GM18861 (cell line): ENCODE measurements around the gene CADPS.

ENCODE experiments used
- ATAC-seq: cut with Tn5 transposase; IDR thresholded peaks from one replicate; pipeline ENCODE4 v1.9.1; 2021; ENCODE audit not compliant: unreplicated experiment

Gene CADPS

DNA sequence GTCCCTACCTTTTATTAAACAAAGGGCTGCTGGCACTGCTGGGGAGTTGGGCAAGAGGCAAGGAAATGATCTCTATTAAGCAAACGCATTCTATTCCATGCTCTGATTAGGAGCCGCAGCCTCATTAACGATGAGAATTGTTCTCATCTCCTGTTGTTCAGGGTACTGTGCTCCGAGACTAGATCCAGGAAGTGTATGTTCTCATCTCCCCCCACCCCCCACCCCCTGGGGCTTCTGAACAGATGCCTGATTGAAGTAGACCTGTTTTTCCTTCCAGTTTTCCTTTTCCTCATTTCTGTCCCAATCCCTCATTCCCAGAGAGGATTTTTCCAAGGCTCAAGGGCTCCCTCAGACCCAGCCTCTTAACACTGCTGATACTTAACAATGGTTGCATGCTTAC, 420.3 kb downstream of the CADPS start:
- ATAC-seq: no peak

DNA sequence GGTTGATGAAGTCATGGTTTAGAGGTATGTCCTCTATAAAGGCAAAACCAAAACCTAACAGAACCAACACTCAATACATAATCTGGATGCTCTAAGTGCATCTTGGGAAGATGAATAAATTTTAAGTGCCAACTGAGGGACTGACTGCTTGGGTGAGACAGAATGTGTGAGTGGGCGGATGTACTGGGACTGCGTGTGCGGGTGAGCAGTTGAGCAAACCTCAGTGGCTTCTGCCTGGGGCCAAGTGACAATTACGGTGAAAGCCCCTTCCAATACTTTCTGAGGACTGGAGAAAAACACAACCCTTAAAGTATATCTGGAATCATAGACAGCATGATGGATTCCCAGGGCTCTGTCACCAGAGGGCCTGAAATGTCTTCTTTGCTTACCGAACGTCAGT, 421.8 kb downstream of the CADPS start:
- ATAC-seq: no peak

DNA sequence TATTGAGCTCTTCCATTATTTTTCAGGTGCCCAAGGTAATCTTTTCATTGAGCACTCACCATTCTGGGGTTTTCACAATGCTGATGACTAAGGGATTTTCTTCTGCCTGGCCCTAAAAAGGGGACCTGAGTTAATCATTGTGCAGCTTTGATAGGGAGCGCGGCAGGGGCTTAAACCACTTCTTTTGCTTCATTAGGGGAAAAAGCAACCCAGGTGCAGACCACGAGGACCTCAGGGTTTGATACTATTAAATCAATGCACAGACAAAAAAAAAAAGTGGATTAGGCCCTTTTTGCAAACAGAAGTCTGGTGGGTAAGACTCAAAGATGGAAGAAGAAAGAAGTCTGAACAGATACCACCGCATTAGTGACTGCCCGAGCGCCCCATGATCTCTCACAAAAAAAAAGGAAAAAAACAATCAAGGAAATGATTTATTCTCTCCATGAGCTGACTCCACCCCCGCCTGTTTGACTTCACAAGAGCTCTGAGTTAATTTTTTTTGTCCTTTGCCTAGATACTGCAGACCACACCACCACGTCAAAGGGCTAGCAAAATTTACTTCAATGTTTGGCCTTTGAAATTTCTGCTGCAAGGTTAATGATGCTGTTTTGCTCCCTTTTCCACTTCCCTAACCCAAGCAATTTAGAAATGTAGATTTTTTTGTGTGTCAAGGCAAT, 423.9 kb downstream of the CADPS start:
- ATAC-seq: no peak

DNA sequence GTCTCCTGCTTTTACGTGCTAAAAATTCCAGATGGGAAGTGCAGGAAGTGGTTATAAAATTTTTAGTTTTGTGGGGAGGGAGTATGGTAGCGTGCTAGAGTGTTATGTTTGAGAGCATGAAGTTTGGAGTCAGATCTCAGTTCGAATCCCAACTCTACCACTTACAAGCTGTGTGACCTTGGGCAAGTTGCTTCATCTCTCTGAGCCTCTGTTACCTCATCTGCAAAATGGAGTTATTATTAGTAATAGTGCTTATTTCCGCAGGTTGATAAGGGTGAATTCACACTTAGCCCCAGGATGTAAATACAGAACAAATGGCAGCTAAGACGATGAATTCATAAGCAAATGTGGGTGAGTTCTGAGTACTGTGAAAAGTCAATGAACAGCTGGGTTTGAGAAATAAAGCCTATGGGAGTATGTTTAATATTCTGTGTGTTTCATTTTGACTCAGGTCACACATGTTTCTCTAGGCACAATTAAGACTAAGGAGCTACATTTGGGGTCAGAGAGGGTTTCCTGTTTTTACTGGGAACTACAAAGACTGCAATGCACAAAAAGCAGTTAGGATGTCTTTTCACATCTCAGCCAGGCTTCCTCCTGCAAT, 428.8 kb downstream of the CADPS start:
- peak; percentile 82 for ATAC-seq

DNA sequence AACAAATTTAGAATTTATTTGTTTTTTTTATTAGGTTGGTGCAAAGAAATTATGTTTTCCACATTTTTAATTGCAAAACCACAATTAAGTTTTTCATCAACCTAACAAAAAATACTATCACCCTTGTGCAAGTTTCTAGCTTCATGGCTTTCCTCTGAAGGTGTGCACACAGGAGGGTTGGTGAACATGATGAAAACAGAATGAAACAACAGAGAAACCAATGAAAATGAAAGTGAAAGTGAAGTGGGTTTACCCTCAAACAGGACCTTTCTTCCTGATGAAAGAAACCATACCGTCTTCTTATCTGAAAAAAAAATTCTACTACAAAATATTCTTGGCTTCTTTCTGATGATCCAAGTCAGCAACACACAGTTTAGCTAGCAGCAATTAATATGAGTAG, 429.9 kb downstream of the CADPS start:
- ATAC-seq: no peak

DNA sequence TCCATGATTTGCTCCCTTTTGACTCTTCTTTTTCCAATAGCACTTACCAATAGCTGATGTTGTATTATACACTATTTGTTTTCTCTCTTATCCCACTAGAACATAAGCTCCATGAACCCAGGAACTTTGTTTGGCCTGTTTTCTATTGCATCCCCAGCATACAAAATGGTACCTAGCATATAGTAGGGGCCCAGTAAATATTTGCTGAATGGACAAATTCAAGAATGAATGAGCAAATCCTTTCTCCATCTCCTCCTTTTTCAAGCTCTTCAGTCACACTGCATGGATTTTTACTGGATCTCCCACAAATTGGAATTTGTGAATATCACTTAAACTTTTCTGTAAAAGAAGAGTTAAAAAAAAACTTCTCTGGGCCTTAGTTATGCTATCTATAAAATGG, 435.2 kb downstream of the CADPS start:
- no peak for ATAC-seq

DNA sequence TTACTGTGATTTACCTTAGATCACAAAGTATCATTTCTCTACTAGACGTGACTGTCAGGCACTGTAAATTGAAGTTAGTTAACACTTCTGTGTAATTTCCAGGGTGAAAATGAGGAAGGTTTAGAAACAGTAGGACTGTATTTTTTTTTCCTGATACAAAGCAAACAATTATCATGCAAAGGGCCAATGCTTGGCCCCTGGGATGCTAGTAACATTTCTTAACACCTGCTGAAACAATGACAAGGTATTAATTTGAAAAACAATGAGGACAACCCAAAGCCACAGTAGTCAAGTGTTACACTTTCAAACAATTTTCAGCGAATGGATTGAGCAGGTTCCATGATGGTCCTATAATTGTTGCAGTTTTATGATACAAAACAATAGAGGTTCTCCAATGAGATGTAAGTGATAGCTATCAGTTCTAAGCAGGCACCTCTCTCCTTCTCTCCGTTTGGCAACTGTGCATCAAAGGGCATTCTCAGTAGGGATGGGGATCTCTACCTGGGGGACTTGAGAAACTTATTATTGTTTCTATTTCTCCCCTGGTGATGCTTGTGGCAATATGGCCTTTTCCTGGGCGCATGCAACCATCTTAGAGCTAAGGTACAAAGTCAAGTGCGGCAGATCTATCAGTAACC, 435.9 kb downstream of the CADPS start:
- ATAC-seq: no peak

DNA sequence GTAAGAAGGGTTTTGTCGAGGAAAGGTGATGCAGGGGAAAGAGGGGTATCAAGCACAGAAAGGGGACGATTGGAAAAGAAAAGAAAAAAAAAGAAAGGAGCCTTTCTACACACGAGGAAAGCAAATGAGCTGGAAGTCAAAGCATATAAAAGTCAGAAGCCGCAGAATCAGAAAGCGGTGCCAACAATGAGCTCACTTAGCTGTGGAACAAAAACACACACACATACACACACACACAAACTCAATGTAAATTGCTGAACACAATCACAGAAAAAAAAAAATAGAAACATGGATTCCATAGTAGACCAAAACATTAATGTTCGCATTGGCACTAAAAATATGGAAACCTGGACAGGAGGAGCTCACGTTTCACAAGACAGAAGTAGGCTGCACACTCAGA, 438.4 kb downstream of the CADPS start:
- ATAC-seq: no peak

DNA sequence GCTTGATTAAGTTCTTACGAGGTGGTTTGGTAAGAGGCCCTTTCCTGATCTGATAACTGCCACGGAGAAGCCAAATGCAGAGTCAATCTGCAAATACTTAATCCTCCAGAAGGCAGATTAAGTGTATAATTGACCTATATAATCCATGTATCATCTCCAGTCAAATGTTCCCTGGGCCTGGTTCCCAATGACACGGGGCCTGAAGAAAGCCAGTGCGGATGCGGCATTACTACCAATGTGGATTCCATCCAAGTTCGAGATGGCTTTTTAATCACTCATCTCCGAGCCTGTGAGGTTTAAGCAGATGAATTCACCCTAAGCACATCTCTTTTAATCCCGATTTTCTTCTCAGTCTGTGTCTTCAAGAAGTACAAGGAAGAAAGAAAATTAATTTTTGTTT, 441.8 kb downstream of the CADPS start:
- no peak for ATAC-seq

DNA sequence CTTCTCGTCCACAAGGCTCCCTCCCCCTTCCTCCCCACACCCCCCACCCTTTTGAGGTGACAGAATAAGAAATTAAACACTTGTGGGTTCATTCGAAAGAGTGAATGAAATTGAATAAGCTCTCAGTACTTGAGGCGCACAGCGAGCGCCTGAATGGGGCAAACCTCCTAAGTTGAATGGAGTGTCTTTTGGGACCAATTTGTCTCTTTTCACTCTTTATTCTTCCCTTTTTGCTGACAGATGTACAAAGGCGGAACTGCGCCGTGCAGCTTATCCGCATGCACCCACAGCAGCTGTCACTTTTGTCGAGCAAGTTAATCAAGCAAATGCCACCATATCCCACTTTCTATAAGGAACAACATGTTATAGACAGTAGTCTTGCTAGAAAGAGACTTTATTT, 454.0 kb downstream of the CADPS start:
- ATAC-seq: no peak

DNA sequence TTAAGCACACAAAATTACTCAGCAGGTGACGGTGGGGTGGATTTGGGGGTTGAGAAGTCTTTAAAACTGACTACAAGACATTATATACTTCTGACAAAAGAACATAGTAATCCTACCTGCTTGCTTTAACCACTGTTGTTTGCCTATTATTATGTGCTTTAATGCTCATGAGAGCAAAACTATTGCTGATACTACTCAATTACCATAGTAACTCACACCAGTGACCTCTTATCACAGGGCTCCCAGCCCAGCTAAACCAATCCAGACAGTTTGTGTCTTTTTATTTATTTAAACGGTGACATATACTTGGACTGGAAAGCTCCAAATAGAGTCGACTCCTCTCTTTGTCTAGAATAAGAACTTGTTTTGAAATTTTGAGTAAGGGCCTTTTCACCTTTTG, 459.1 kb downstream of the CADPS start:
- no peak for ATAC-seq

DNA sequence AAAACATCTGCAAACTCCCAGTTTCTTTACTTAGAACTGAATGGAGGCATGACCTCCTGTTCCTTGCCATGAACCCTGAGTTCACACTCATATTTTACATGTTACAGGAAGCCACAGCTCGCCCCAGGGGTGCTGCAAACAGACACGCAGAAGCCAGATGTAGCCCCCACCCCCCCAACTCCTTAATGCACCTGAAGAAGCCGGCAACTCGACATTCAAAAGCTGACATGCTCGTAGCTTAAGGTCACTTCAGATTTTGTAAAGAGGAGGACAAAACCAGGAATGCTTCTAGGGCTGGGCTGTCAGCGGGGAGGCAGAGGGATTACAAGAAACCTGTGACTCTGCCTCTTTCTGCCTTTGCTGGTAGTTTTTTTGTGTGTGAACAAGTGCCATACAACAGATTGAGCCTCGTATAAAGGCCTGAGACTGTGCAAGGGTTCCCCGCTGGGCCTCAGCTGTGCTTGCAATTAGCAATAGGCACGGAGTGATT, 459.9 kb downstream of the CADPS start:
- ATAC-seq: no peak

DNA sequence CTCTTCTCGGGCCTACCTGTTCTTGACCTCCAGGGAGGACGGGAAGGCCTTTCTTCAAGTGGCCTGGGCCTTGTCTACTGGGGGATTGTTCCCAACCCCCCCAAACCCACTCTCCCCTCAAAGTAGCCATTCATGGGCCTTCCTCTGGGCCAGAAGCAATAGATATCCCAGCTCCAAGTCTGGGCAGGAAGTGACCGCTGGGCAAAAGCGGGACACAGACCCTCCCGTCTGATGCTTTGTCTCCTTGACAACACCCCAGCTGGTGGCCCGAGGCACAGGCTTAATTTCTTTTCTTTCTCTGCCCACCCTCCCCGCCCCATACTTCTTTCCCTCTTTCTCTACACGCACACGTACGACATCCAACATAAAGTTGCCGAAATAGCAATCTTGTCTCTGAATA, 460.4 kb downstream of the CADPS start:
- no peak for ATAC-seq

DNA sequence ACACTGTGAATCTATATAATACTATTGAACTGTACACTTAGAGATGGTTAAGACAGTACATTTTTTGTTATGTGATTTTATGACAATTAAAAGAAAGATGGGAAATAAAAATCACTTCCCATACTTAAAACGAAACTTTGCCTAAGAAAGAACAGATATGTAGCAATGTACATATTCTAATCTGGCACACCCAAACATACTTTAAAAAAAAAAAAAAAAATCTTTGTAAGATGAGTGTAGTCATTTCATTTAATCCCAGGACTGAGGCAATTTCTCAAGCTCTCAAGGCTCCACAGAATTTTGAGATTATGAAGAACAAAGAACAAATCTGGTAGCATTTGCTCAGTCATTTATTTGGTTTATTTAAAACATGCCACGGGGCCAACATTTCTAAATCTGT, 461.5 kb downstream of the CADPS start:
- ATAC-seq: no peak

DNA sequence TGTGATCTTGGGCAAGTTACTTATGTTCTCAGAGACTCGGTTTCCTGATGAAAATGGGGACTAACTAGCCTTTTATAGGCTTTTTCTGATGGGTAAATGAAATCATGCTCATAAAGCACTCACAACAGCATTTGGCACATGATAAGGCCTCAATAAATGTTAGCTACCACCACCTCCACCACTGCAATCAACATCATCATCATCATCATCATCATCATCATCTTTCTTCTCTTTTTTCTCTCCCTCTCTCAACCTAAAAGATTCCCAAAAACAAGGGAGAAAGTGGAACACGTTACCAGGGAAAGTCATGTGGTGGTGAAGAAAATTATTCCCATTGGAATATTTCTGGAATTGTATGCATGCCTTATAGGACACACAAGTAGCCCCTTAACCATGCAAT, 468.3 kb downstream of the CADPS start:
- ATAC-seq: no peak

DNA sequence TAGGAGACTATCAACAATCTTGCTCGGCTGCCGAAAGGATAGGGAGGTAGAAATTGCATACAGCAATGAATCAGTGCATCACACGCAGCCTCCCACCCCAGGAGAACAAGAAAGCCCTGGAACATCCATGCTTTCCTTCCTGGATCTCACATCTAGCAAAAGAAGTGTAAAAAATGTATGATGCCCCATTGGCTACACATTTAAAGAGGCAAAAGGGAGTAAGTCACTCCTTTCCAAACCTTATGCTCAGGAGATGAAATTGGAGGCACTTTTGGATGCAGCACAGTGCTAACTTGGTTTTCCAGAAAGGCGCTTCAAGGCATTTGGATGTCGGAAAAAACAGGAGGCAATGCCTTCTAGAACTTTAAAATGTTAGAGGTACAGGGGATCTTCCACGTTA, 469.6 kb downstream of the CADPS start:
- no peak for ATAC-seq

DNA sequence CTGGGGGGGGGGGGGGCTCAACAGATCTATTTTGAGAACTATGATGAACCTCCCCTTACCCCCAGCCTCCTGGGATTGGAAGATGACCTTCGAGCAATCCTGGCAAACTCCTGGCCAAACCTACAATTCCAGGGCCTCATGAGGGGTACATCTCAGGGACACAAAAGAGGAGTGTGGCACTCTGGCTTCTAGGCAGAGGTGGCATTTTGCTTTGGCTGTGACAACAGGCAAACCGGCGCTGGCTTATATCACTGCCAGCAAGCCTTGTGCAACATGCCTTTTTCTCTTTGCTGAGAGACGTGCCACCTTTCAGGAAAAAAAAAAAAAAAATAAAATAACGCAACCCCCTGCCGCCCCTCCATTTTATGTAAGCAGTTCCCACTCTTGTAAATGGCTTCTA, 470.1 kb downstream of the CADPS start:
- no peak for ATAC-seq

DNA sequence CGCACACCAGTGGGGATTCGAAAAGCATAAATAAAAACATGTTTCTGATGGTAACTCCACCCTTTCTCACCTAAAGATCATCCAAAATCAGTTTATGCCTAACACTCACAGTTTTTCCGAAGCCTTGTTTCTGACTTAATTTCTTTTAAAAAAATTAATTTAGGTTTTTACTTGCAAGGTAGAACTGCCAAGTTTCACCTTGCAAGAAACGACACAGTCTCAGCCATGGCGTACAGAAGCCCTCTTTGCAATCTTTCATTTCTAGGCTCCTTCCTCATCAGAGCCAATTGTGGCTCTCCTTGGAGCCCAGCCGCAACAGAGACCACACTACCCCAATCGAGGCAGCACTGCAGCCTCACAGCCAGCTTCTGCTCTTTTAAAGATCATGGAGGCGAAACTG, 470.9 kb downstream of the CADPS start:
- ATAC-seq: no peak

DNA sequence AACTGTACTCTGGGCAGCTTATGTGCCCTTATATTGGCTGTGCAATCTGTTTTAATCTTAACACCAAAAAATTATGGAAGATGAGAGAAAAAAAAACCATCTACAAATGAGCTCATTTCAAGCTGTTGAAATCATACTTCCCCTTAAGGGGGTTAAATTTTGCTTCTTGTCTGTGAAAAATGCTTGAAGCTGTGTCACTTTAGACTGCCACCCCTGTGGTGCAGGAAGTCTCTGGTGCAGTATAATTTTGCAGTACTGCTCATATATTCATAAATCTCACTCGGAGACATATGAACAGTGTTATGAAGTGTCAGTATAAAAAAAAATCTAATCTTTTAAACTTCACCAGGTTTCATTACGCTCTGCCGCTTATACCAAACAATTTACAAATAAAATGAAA, 471.5 kb downstream of the CADPS start:
- ATAC-seq: no peak

DNA sequence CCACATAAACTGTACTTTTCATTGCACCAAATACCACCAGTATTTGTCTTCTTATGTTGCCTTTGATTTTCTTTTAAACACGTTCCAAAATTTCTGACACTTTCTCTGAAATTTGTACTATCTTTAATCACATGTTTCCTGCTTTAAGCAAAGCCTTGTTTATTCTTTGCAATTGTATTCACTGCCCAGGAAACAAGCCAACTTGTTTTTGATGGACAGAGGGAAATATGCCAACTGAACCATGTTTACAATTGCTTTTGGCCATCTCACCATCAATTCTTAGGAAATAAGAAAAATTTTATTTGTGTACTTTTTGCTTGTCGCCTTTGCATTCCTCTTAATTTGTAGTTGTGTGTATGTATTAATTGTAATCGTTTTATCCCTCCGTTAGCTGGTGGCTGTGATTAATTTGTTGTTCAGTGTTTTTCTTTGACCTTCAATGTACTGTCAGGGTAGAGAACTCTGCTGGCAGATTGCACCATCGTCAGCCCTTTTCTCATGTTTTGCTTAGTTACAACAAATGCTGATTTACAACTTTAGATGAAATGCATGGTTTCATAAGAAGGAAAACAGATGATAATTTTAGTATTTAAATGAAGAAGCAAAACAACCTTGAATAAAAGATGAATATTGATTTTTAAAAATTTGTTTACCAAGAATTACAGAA, 482.5 kb downstream of the CADPS start:
- no peak for ATAC-seq

DNA sequence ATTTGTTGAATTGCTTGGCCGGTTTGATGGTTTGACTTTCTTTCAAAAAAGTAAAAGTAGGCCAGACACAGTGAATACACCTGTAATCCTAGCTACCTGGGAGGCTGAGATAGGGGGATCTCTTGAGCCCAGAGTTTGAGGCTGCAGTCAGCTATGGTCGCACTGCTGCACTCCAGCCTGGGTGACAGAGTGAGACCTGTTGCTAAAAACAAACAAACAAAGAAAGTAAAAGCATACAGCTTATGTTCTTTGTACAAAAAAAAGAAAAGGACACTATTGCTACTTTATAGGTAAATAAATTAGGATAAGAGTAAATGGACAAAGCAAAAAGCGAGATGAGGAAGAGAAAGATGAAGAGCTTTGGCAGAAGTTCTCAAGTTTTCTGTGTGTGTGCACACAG, 488.0 kb downstream of the CADPS start:
- no peak for ATAC-seq

DNA sequence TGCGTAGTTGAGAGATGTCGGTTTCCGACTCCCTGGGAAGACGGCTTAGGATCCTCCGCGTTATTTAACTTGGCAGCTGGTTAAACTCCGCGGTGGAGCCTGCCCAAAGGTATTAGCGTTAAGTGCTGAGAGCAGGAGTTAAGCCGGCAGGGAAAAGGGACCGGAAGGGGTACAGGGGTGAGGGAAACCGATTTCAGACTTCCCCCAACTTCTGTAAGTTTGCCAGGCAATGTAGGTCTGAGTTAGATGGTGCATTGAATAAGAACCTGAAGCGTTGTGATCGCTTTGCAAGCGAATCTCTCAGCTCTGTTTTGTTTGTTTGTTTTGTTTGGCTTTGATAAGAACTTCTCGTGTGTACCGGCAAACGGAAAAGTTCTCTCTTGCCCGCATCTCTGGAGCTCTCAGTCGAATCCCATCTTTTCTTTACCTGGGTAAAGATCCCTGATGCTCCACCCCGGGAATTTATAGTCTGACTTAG, 495.9 kb downstream of the CADPS start:
- no peak for ATAC-seq
